Measurements from ENCODE around the gene LCN6. TPM values are rescaled to one million over a fixed set of nuclear protein-coding genes. Genes with fewer than 3 reads are reported as not detected.
A peak's percentile ranks its signal among the peaks of the same experiment; 100 is the strongest.

LCN6 gene
- total and polyA plus RNA-seq, 2 of the 13 experiments (the other 11 are each of a cell fraction or from before 2014, with no cell fraction given), result not detected

GRCh38 chr9:136793086-136793946 lies 45.0 kb upstream of the LCN6 start (continued):
- no peak for TF ChIP-seq ARID5B (CRISPR knock-in tag; IDR thresholded peaks at IDR 0.05)
- TF ChIP-seq ZNF431 (CRISPR knock-in tag; IDR thresholded peaks at IDR 0.05; ENCODE audit: borderline replicate concordance, low read depth), result 0 out of 2 replicates have a peak, but pooled peaks have one; percentile 45
- peak; percentile 28; the same call in 1 of the 2 replicates for TF ChIP-seq ARID4A (CRISPR knock-in tag; IDR thresholded peaks at IDR 0.05; ENCODE audit: borderline replicate concordance)
- peak; percentile 16; the same call in 1 of the 2 replicates for TF ChIP-seq ZNF761 (CRISPR knock-in tag; conservative IDR thresholded peaks at IDR 0.05)
- TF ChIP-seq PHF5A (CRISPR knock-in tag; IDR thresholded peaks at IDR 0.05; ENCODE audit: low read depth, unreplicated experiment), result peak; percentile 53
- TF ChIP-seq ZNF619 (CRISPR knock-in tag; IDR thresholded peaks at IDR 0.05), result no peak
- no peak for TF ChIP-seq SOX13 (IDR thresholded peaks at IDR 0.05)
- no peak for TF ChIP-seq SOX13 (CRISPR knock-in tag; conservative IDR thresholded peaks at IDR 0.05 in 1 of 2, IDR thresholded peaks at IDR 0.05 in 1 of 2)
- no peak for TF ChIP-seq ZBTB44 (CRISPR knock-in tag; IDR thresholded peaks at IDR 0.05)
